SIG-M5 treated with dmso at 0.1 percent for 504 hours (cell line): ENCODE results near the gene FAM124B.
"Not testable (repeated sequence)": the region's sequence is repeated elsewhere in the genome, so short reads cannot be mapped to it uniquely, and the experiment has no call there.

Source experiments
- DNase-seq: peaks from one replicate; lab custom pipeline; 2025; ENCODE audit not compliant: unreplicated experiment; lab: John Stamatoyannopoulos, UW

FAM124B gene

DNA sequence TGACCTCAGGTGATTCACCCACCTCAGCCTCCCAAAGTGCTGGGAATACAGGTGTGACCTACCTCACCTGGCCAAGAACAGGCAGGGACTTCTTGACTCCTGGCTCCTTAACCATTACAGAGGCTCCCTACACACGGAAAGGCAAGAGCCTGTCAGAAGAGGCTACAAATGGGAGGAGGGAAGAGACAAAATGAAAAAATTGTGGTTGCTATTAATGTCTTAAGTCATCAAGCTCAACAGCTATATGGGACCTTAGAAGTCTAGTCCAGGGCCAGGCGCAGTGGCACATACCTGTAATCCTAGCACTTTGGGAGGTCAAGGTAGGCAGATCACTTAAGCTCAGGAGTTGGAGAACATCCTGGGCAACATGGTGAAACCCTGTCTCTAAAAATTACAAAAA is 11.5 kb upstream of the FAM124B start:
- no peak for DNase-seq

GRCh38 chr2:224412141-224413015 is 10.5 kb upstream of the FAM124B start:
- DNase-seq = no peak

- no peak for DNase-seq
These were observed 9.1 kb upstream of the FAM124B start for GRCh38 chr2:224410946-224411561.

GRCh38 chr2:224408676-224409075 is 6.8 kb upstream of the FAM124B start:
- DNase-seq = no peak

DNA sequence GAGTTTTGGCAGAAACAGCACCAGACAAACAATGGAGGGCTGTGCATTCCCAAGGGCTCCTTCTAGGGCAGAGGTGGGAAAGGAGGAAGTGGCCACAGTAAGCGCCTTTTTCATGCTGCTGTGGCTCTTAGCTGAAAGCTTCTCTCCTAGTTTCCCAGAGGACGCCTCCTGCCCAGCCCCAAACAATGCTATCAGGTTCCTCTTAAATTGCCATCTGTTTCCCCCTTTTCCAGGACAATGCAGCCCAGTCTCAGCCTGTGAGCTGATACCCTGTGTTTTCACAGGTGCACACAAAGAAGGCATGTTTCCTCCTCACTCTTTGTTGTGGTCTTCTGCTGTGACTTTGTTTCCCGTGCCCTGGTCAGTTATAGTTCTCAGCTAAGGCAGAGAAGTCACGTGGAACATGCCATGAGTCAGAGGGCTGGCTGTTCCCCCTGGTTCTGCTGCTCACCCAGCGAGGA is 5.4 kb upstream of the FAM124B start:
- DNase-seq = no peak

DNA sequence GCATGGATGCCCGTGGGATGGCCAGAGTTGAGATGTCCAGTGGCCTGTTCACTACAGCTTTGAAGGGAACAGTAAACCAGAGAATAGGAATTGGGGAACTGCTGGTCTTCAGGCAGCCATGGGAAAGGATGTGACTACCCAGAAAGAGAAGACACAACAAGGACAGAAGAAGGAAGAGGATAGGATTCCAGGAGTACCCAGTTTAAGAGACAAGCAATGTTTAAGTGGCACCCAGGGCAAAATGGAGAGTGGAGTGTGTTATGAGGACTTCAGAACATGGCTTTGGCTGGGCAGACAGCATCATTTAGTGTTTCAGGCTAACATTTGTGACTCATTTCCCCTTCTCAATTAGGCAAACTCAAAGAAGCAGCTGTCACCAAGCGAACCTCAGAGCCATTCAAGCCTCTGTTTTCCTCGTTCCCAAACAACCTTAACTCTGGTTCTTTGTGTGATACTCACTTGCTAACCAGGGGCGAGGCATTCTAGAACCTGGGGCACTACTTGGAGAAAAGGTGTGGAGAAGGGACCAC is 4.0 kb upstream of the FAM124B start:
- peak; percentile 11 for DNase-seq

DNA sequence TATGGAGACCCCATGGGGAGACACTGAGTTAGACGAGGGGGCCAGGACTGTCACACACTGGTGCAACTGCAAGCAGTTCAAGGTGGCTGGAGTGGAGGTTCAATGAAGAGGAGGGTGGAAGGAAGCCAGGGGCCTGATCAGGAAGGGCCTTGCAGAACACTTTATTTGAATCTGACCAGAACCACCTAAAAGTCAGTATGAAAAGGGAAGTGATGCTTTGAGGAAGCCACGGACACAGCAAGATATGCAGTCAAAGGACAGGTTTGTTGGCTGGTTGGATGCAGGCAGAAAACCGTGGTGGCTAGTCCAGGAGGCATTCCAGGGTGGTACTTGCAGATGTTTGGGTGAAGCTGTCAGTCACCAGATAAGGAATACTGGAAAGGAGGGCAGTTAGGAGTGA is 3.5 kb upstream of the FAM124B start:
- DNase-seq = peak; percentile 52

DNA sequence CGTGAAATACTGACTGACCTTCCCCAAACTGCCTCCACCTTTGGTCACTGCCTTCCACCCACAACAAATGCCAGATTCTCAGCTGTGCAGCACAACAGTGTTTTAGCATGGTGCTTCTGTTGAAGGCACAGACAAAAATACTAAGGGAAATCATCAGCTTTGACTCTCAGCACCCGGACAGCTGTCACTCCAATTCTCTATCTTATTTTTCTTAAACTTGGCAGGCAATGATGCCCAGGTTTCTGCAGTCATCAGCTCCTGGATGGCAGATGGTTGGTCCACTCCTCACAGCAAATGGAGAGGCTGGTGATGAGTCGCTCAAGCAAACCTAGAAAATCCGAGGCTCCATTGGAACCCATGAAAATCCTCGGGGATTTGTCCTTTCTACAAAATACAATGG is 2.9 kb upstream of the FAM124B start:
- no peak for DNase-seq

- DNase-seq = no peak
These were observed 1.8 kb upstream of the FAM124B start for GRCh38 chr2:224403657-224404056.

DNA sequence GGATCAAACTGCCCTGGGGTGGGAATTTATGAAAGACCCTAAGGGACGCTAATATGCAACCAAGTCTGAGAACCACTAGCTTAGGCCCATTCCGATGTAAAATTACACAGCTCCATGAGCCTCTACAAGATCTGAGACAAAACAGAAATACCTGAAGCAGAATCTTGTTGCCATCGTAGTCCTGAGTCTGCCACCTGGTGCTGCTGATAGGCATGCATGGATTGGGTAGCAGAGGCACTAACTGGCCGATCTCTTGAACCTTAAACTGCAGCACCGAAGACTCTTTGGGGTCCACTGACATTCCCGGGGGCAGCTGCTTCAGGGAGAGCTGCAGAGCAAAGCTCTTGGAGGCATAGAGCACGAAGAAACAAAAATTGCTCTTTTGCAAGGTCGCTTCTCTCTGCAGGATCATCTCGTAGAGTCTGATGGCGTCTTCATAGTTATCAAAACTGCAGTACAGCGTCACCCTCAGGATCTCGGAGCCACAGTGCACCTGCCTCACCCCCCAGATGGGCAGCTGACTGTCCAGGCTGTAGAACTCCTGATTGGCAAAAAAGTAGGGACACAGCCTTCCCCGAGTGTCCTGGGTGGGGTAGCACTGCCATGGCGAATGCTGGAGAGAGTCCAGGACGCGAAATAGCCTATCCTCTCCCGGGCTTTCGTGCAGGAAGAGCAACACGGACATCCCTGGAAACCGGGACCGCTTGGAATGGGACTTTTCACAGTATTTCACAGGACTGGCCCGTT is 848 bp downstream of the FAM124B start:
- no peak for DNase-seq

- no peak for DNase-seq
These were observed 1.6 kb downstream of the FAM124B start for GRCh38 chr2:224400174-224400810.

DNA sequence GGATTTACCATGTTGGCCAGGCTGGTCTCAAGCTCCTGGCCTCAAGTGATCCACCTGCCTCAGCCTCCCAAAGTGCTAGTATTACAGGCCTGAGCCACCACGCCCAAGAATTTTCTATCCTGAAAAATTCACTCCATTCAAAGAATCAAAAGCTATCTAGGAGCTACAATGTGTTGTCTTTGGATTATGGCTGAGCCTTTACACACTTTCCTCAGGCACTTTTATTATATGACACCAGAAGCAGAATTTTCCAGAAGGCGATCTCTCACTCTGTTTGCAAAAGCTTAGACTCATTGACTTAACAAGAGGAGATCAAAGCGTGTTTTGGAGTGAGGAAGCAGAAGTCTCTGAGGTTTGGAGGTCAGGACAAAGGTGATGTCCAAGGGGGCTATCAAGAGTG is 3.6 kb downstream of the FAM124B start:
- DNase-seq = no peak

DNA sequence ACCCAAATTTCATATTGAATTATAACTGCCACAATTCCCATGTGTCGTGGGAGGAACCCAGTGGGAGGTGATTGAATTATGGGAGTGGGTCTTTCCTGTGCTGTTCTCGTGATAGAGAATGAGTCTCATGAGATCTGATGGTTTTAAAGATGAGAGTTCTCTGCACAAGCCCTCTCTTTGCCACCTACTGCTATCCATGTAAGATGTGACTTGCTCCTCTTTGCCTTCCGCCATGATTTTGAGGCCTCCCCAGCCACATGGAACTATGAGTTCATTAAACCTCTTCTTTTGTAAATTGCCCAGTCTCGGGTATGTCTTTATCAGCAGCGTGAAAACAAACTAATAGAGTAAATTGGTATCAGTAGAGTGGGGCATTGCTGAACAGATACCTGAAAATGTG is 4.8 kb downstream of the FAM124B start:
- DNase-seq = not testable (repeated sequence)

DNA sequence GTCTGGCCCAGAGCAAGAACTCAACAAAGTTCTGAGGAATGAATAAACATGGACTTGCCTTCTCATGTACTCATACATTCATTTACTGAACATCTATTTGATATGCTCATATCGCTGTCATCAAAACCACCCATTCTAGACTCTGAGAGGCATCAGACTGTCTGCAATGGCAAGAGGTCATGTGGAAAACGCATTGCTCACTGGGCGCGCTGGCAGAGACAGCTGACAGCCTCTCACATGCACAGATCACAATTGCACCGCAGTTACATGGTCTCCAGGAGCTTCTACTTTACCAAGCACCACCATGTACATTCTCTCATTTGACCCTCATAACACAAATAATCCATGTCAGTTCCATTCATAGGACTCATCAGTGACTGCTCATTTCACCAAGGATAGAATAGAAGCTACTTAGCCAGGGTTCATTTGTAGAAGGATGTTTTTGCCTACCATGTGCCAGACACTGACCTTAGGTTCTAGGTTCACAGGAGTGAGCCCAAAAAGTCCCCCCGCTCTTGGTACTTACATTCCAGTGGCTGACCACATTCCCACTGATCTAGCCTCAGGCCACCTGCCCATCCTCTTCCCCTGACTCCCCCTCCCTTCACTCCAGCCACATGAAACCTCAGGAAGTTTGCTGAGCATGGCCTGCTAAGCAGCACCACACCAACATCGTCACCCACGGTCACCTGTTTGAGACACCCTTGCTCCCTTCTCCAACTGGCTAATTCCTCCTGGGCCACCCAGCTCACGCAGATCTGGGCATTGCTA is 6.1 kb downstream of the FAM124B start:
- DNase-seq = no peak

- DNase-seq = no peak
These were observed 8.6 kb downstream of the FAM124B start for GRCh38 chr2:224393157-224393872.

- no peak for DNase-seq
These were observed 9.4 kb downstream of the FAM124B start for GRCh38 chr2:224392545-224392944.

DNA sequence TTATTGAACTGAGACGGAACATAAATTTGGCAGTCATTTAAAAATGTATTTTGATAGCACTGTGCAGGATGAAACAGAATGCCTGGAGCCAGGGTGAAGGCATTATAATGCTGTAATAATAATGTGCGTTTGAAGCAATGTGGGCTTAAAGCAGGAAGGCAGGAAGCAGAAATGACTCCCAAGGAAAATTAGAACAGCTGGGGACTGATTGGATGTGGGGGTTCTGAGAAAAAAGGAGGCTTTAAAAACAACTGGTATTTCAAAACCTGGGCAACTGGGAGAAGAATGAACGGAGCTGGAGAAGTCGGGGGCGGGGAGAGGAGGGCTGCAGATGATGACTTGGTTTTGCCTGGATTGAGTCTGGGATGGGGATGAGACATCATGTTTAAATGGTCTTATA is 12.6 kb downstream of the FAM124B start:
- no peak for DNase-seq

DNA sequence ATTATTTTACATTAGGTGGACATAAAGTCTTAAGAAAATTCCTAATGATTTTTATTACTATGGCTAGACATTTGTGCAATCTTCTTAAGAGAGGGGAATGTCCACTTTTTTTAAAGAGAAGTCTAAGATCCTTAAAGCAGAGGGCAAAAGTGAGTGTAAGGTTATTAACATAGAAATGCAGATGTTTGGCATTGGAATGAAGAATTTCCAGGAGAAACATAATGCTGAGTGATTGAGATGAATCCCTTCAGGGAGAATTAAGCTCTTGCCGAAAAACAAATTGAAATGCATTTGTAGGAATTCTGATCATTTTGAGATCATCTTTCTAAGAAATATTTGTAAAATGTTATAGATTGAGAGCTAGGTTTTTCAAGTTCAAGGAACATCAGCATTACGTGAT is 15.0 kb downstream of the FAM124B start:
- no peak for DNase-seq

DNA sequence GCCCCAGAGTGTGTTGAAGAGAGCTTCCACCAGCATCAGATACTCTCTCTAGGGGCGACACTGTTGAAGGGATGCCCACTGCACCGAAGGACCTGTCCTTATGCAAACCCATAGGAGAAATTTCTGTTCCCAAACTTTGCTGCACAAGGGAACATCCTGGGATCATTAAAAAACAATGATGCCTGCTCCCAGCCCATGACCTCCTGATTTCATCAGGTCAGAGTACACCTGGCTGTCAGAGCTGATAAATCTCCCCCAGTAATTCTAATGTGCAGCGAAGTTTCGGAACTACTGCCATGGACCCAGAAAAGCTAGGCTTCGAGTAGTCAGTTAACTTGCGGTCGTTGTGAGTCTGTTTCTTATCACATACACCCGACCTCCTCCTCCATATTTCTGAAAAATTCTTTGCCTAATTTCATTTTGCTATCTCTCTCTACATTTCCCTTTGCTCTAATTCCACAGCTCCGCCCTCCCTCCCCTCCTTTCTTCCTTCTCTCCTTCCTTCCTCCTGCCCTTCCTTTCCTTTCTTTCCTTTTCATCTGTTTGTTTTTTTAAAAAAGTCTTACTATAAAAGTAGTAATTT is 18.8 kb downstream of the FAM124B start:
- DNase-seq = no peak
